ENCODE measurements around the gene FCN3. TPM values are rescaled to one million over a fixed set of nuclear protein-coding genes. Genes with fewer than 3 reads are reported as not detected.
"Not testable (repeated sequence)": the region's sequence is repeated elsewhere in the genome, so short reads cannot be mapped to it uniquely, and the experiment has no call there.

Gene FCN3
- not detected for total RNA-seq

- Mint-ChIP-seq H3K4me1 (ENCODE audit: low read depth) (peaks cover 7% of the 10 kb centered on the region), H3K9me3 (no peaks in the 10 kb centered on the region), H3K36me3 (ENCODE audit: insufficient read depth in 2 of 2) (no peaks in the 10 kb centered on the region), H3K27me3 (ENCODE audit: low read depth) (no peaks in the 10 kb centered on the region), H3K27ac (no peak within 1 kb of the TSS), H3K4me3 (no peak within 1 kb of the TSS)
- ATAC-seq (replicated peaks in 1 of 2) = no peak
- DNase-seq = no peak
Measured at GRCh38 chr1:27374362-27375086, at the start of gene FCN3. Gene FCN3 (minus strand): TSS chr1:27374824. CDS start chr1:27374818, 6 bp downstream.

GRCh38 chr1:27423709-27424108, 49.1 kb upstream of the FCN3 start:
- peaks cover 0 to 8% of the 10 kb centered on the region in 2 donors for H3K36me3 Mint-ChIP-seq (ENCODE audit: insufficient read depth in 2 of 2)
- H3K9me3 Mint-ChIP-seq = no peaks in the 10 kb centered on the region
- no peak overlapping the region for H3K4me3 Mint-ChIP-seq
- H3K4me1 Mint-ChIP-seq (ENCODE audit: low read depth) = peaks cover 76% of the 10 kb centered on the region
- H3K27ac Mint-ChIP-seq = no peak overlapping the region
- DNase-seq (no peak), ATAC-seq (replicated peaks in 1 of 2) (no peak)
- no peaks in the 10 kb centered on the region for H3K27me3 Mint-ChIP-seq (ENCODE audit: low read depth)

- ATAC-seq (replicated peaks in 1 of 2) = peak; percentile 98
Measured at GRCh38 chr1:27418326-27419185, 43.9 kb upstream of the FCN3 start.

GRCh38 chr1:27417713-27418112, 43.1 kb upstream of the FCN3 start:
- H3K36me3 Mint-ChIP-seq (ENCODE audit: insufficient read depth in 2 of 2) = peaks cover 7 to 25% of the 10 kb centered on the region in 2 donors
- ATAC-seq (replicated peaks in 1 of 2) = no peak

More at GRCh38 chr1:27418326-27419185, 43.9 kb upstream of the FCN3 start:
- peak; percentile 82 to 88 for DNase-seq
- Mint-ChIP-seq H3K27me3 (ENCODE audit: low read depth) (no peaks in the 10 kb centered on the region), H3K4me1 (ENCODE audit: low read depth) (peaks cover 67% of the 10 kb centered on the region), H3K27ac (peak overlapping the region; percentile 92), H3K36me3 (ENCODE audit: insufficient read depth in 2 of 2) (peaks cover 7 to 22% of the 10 kb centered on the region in 2 donors), H3K9me3 (no peaks in the 10 kb centered on the region), H3K4me3 (peak overlapping the region; percentile 6 to 82)

GRCh38 chr1:27416387-27417111, 41.9 kb upstream of the FCN3 start:
- ATAC-seq (replicated peaks in 1 of 2) = peak; percentile 28 to 45
- Mint-ChIP-seq H3K4me3 (no peak overlapping the region), H3K27me3 (ENCODE audit: low read depth) (no peaks in the 10 kb centered on the region), H3K36me3 (ENCODE audit: insufficient read depth in 2 of 2) (peaks cover 9 to 29% of the 10 kb centered on the region in 2 donors), H3K9me3 (no peaks in the 10 kb centered on the region), H3K27ac (peak overlapping the region; percentile 92), H3K4me1 (ENCODE audit: low read depth) (peaks cover 50% of the 10 kb centered on the region)
- DNase-seq = peak; percentile 59 to 62

More at GRCh38 chr1:27417713-27418112, 43.1 kb upstream of the FCN3 start:
- H3K27ac Mint-ChIP-seq = peak overlapping the region; percentile 92
- peaks cover 61% of the 10 kb centered on the region for H3K4me1 Mint-ChIP-seq (ENCODE audit: low read depth)
- no peaks in the 10 kb centered on the region for H3K27me3 Mint-ChIP-seq (ENCODE audit: low read depth)
- H3K9me3 Mint-ChIP-seq = no peaks in the 10 kb centered on the region
- H3K4me3 Mint-ChIP-seq = peak overlapping the region; percentile 6 to 82
- DNase-seq = no peak

- Mint-ChIP-seq H3K9me3 (no peaks in the 10 kb centered on the region), H3K27me3 (ENCODE audit: low read depth) (no peaks in the 10 kb centered on the region), H3K4me1 (ENCODE audit: low read depth) (peaks cover 30% of the 10 kb centered on the region), H3K36me3 (ENCODE audit: insufficient read depth in 2 of 2) (peaks cover 13 to 36% of the 10 kb centered on the region in 2 donors), H3K4me3 (no peak overlapping the region), H3K27ac (no peak overlapping the region)
- DNase-seq (no peak), ATAC-seq (replicated peaks in 1 of 2) (no peak)
Measured at GRCh38 chr1:27414091-27414490, 39.5 kb upstream of the FCN3 start.

- Mint-ChIP-seq H3K9me3 (no peaks in the 10 kb centered on the region), H3K36me3 (ENCODE audit: insufficient read depth in 2 of 2) (peaks cover 13 to 42% of the 10 kb centered on the region in 2 donors)
- no peak for ATAC-seq (replicated peaks in 1 of 2)
Measured at GRCh38 chr1:27413004-27413403, 38.4 kb upstream of the FCN3 start.

GRCh38 chr1:27412502-27412901, 37.9 kb upstream of the FCN3 start:
- Mint-ChIP-seq H3K9me3 (no peaks in the 10 kb centered on the region), H3K4me1 (ENCODE audit: low read depth) (peaks cover 14% of the 10 kb centered on the region), H3K4me3 (no peak overlapping the region), H3K27ac (peak overlapping the region; percentile 79), H3K36me3 (ENCODE audit: insufficient read depth in 2 of 2) (peaks cover 15 to 42% of the 10 kb centered on the region in 2 donors), H3K27me3 (ENCODE audit: low read depth) (no peaks in the 10 kb centered on the region)
- ATAC-seq (replicated peaks in 1 of 2) (no peak), DNase-seq (no peak)

More at GRCh38 chr1:27413004-27413403, 38.4 kb upstream of the FCN3 start:
- no peak overlapping the region for H3K4me3 Mint-ChIP-seq
- DNase-seq = no peak
- peaks cover 19% of the 10 kb centered on the region for H3K4me1 Mint-ChIP-seq (ENCODE audit: low read depth)
- H3K27me3 Mint-ChIP-seq (ENCODE audit: low read depth) = no peaks in the 10 kb centered on the region
- H3K27ac Mint-ChIP-seq = no peak overlapping the region

- Mint-ChIP-seq H3K4me3 (no peak overlapping the region), H3K4me1 (ENCODE audit: low read depth) (no peaks in the 10 kb centered on the region), H3K27me3 (ENCODE audit: low read depth) (no peaks in the 10 kb centered on the region), H3K9me3 (no peaks in the 10 kb centered on the region), H3K27ac (peak overlapping the region; percentile 1), H3K36me3 (ENCODE audit: insufficient read depth in 2 of 2) (peaks cover 13 to 30% of the 10 kb centered on the region in 2 donors)
- DNase-seq (no peak), ATAC-seq (replicated peaks in 1 of 2) (no peak)
Measured at GRCh38 chr1:27410709-27411108, 36.1 kb upstream of the FCN3 start.

- Mint-ChIP-seq H3K4me3 (no peak overlapping the region), H3K4me1 (ENCODE audit: low read depth) (no peaks in the 10 kb centered on the region), H3K27me3 (ENCODE audit: low read depth) (no peaks in the 10 kb centered on the region), H3K27ac (no peak overlapping the region), H3K36me3 (ENCODE audit: insufficient read depth in 2 of 2) (peaks cover 11 to 23% of the 10 kb centered on the region in 2 donors), H3K9me3 (no peaks in the 10 kb centered on the region)
- DNase-seq = no peak
- ATAC-seq (replicated peaks in 1 of 2) = no peak
Measured at GRCh38 chr1:27409669-27410068, 35.0 kb upstream of the FCN3 start.

GRCh38 chr1:27408151-27408550, 33.5 kb upstream of the FCN3 start:
- H3K9me3 Mint-ChIP-seq = no peaks in the 10 kb centered on the region
- no peak overlapping the region for H3K27ac Mint-ChIP-seq
- no peak for ATAC-seq (replicated peaks in 1 of 2)
- DNase-seq = no peak
- peaks cover 11 to 20% of the 10 kb centered on the region in 2 donors for H3K36me3 Mint-ChIP-seq (ENCODE audit: insufficient read depth in 2 of 2)
- H3K4me3 Mint-ChIP-seq = no peak overlapping the region
- no peaks in the 10 kb centered on the region for H3K27me3 Mint-ChIP-seq (ENCODE audit: low read depth)
- peaks cover 13% of the 10 kb centered on the region for H3K4me1 Mint-ChIP-seq (ENCODE audit: low read depth)

GRCh38 chr1:27406791-27407190, 32.2 kb upstream of the FCN3 start:
- not testable (repeated sequence) for H3K27me3 Mint-ChIP-seq (ENCODE audit: low read depth); H3K9me3 Mint-ChIP-seq; ATAC-seq (replicated peaks in 1 of 2); H3K4me3 Mint-ChIP-seq; H3K27ac Mint-ChIP-seq; DNase-seq
- Mint-ChIP-seq H3K36me3 (ENCODE audit: insufficient read depth in 2 of 2) (peaks cover 9 to 13% of the 10 kb centered on the region in 2 donors), H3K4me1 (ENCODE audit: low read depth) (peaks cover 16% of the 10 kb centered on the region)

GRCh38 chr1:27406362-27406680, 31.7 kb upstream of the FCN3 start:
- DNase-seq = no peak
- H3K9me3 Mint-ChIP-seq = no peaks in the 10 kb centered on the region
- H3K4me1 Mint-ChIP-seq (ENCODE audit: low read depth) = peaks cover 16% of the 10 kb centered on the region
- H3K4me3 Mint-ChIP-seq = no peak overlapping the region
- peaks cover 8 to 13% of the 10 kb centered on the region in 2 donors for H3K36me3 Mint-ChIP-seq (ENCODE audit: insufficient read depth in 2 of 2)
- no peak for ATAC-seq (replicated peaks in 1 of 2)
- no peak overlapping the region for H3K27ac Mint-ChIP-seq
- no peaks in the 10 kb centered on the region for H3K27me3 Mint-ChIP-seq (ENCODE audit: low read depth)

Measured in activated T-cell treated with anti-CD3 and anti-CD28 coated beads, Interleukin-2, amount 50 U/mL, for 72 hours (primary cell).